Non-pigmented ciliary epithelial cell (primary cell): ENCODE measurements around the gene ERICH6.
"Not testable (repeated sequence)": the region's sequence is repeated elsewhere in the genome, so short reads cannot be mapped to it uniquely, and the experiment has no call there.

Source experiments
- DNase-seq: peaks from one replicate; pipeline ENCODE4 v3.0.0-alpha.2; 2010; ENCODE audit warnings: low read depth

The ERICH6 gene

GRCh38 chr3:150682279-150682678 lies 21.4 kb downstream of the ERICH6 start:
- no peak for DNase-seq

DNA sequence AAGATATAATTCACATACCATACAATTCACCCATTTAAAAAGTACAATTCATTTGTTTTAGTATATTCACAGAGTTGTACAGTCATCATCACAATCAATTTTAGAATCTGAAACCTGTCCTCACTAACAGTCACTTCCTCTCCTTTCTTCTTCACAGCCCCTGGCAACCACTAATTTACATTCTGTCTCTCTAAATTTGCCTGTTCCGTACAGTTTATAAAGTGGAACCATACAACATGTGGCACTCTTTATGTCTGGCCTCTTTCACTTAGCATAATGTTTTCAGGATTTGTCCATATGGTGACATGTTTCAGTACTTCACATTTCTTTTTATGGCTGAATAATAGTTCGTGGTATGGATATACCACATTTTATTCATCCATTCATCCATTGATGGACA lies 22.7 kb downstream of the ERICH6 start:
- DNase-seq, result no peak

DNA sequence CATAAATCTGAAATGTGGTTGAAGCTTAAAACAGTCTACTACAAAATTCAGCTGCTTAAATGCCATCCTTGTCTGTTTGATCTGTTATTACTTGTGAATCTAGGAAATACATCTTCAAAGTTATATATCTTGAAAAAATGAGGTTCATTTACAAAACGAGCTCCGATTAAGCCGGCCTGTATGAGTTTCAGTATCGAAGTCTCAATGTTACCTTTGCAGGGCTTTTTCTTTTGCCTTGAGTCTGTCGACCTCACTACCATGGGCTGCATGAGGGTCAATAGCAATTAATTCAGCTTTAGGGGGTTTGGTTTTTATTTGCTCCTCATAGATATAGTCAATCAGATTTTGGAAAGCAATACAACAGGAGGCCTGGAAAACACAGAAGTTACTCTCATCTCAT lies 23.2 kb downstream of the ERICH6 start:
- DNase-seq, result no peak

DNA sequence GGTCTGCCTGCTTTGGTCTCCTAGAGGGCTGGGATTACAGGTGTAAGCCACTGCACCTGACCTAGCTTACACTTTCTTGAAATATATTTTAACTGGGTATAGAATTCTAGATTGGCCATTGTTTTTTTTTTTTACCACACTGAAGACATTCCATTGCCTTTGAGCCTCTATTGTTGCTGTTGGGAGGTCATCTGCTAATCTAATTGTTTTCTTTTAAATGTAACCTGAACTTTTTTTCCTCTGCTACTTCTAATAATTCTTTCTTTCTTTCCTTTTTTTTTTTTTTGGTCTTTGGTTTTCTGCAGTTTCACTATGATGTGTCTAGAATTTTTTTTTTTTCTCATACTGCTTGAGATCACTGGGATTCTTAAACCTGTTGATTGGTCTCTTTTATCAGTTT lies 28.1 kb downstream of the ERICH6 start:
- no peak for DNase-seq

- no peak for DNase-seq
These were observed 29.8 kb downstream of the ERICH6 start for GRCh38 chr3:150673966-150674365.

- DNase-seq, result no peak
These were observed 37.6 kb downstream of the ERICH6 start for GRCh38 chr3:150666167-150666566.

GRCh38 chr3:150663461-150663860 lies 40.3 kb downstream of the ERICH6 start:
- no peak for DNase-seq

DNA sequence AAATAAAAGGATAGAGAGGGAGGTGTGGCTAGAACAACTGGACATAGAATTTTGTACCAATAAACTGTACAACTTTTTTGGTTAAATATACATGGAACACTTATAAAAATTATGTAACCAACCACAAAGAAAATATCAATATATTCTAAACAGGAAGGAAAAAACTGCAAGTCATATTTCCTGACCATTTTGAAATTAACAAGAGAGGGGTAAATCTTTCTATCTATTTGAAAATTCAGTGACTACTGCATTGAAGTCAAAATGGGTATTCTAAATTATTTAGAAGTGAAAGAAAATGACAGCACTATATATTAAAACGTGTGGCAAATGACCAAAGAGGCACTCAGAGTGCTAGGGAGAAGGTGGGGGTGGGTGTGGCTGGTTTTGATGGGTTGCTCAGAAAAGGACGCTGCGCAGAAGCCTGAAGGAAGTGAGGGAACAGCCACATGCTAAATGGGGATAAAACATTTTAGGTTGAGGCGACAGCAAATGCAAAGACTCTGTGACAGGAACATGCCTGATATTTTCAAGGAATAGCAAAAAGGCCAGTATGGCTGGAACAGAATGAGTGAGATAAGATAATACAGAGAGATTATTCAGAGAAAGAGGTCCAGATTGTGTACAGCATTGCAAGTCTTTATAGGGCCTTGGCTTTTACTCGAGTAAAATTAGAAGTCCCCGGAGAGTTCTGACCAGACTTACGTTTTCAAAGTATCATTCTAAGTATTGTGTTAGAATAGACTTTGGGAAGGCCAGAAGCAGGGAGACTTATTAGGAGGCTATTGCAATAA lies 41.1 kb downstream of the ERICH6 start:
- DNase-seq, result no peak

DNA sequence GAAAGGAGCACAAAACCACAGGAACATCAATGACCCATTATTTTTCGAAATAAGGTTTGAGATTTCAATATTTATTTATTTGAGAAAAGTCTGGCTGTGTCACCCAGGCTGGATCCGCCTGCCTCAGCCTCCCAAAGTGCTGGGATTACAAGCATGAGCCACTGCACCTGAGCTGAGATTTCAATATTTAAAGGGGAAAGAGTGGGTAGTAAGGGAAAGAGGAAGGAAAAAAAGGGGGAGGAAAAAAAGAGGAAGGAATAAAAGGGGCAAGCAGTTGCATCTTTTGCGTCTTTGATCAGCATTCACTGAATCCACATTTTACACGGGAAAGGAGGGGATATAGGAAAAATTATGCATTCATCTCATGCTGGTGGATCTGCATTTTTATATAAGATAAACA lies 47.4 kb downstream of the ERICH6 start:
- DNase-seq, result no peak

DNA sequence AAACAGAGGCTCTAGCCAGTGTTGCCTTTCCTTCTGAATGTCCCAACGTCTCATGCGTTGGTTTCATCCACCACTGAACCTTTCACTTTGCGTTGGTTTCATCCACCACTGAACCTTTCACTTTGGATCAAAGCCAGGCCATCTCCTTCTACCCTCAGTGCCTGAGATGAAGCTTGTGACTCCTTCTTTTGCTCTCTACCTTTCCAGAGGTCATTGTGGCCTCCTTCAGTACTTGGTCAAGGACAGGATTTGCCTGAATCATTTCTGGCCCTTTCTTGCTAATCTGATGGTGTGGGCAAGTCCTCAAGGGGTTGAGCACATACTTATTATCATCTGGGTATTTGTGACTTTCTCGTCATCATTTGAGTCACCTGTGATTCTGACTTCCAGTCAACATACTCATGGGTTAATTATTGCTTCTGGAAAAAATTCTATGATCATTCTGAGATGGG lies 50.6 kb downstream of the ERICH6 start:
- no peak for DNase-seq

DNA sequence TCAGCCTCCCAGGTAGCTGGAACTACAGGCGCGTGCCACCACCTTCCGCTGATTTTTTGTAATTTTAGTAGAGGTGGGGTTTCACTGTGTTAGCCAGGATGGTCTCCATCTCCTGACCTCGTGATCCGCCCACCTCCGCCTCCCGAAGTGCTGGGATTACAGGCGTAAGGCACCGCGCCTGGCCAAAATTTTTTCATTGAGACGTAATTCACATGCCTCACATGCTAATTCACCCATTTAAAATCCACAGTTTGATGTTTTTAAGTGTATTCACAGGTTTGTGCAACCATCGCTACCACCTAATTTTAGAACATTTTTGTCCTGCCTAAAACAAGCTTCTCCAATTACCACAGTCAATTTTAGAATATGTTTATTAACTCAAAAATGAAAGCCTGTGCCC lies 63.5 kb downstream of the ERICH6 start:
- no peak for DNase-seq

DNA sequence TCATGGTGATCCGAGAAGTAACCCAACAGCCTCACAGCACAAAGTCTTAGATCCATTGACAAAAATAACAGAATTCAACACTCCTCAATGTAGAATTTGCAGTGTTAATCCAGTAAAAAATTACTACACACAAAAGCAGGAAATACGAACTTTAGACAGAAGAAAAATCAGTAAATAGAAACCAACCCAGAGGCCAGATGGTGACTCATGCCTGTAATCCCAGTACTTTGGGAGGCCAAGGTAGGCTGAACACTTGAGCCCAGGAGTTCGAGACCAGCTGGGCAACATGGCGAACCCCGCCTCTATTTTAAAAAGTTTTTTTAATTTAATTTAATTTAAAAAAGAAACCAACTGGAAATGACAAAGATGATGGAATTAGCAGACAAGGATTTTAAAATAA lies 64.5 kb downstream of the ERICH6 start:
- DNase-seq, result no peak

DNA sequence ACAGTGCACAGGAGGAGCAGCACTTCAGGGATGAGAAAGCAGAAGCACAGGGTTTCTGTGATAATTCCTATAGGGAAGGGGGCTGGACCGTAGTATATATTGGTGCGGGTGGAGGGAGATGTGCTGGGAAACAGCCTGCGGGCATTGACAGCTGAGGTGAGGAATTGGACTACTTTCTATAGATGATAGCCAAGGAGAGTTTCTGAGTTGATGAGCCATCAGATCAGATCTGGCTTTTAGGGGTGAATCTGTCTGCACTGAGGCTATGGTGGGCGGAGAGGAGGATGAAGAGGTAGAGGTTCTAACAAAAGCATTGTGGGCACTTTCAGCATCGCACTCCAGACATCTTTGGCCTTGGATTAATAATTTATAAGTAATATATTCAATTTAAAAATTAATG lies 67.5 kb downstream of the ERICH6 start:
- DNase-seq, result no peak

GRCh38 chr3:150635526-150635925 lies 68.2 kb downstream of the ERICH6 start:
- no peak for DNase-seq

DNA sequence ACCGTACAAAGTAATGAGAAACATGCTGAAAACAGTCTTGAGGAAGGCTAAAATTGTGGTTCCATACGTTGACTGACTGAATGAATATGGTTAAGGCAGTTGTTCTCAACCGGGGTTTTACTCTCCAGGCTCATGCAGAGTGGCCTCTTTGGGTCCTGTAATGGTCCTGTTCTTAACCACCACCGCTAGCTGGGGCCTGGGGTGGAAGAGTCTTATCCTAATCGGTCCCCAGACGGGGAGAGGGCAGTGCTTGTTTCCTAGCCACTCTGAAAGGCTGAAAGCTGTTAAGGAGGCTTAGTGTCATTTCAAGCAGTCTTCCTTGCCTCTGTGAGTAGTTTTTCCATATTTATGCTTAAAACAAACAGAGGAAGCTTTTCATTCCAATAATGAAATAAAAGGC lies 68.6 kb downstream of the ERICH6 start:
- no peak for DNase-seq

GRCh38 chr3:150631515-150632221 lies 72.1 kb downstream of the ERICH6 start:
- no peak for DNase-seq

GRCh38 chr3:150627557-150627956 lies 76.2 kb downstream of the ERICH6 start:
- DNase-seq, result no peak

DNA sequence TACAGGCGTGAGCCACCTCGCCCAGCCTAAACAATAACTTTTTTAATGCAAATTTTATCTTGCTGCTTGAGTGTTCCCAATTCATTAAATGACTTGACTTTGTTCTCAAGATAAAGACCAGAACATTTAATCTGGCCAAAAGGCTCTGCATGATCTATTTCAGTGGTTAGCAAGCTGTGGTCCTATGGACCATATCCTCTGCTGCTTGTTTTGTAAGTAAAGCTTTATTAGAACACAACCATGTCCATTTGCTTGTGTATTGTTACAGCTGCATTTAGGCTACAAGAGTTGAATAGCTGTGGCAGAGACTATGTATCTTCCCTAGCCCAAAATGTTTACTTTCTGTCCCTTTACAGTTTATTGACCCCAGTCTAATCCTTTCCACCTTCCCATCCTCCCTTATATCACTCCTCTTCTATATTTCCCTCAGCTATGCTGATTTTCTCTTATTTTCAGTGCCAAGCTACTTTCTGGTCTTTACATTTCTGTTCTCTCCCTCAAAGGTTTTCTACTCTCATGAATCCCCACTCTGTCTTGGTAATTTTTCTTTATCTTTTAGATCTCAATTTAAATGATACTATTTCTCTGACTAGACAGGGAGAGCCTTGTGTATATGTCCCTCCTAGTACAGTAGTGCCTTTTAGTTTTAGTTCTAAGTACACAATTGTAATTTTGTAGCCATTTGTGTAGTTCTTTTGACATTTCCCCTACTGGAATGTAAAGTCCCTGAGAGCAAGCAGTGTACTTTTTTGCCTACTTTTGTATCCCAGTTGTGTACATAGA lies 77.4 kb downstream of the ERICH6 start:
- DNase-seq, result no peak

GRCh38 chr3:150623945-150624344 lies 79.8 kb downstream of the ERICH6 start:
- no peak for DNase-seq

- not testable (repeated sequence) for DNase-seq
These were observed 80.8 kb downstream of the ERICH6 start for GRCh38 chr3:150622955-150623354.

GRCh38 chr3:150620002-150620689 lies 83.6 kb downstream of the ERICH6 start:
- no peak for DNase-seq
